Activated naive CD8-positive, alpha-beta T cell treated with anti-CD3 and anti-CD28 coated beads for 36 hours (primary cell): ENCODE results near the gene PBRM1. TPM values are rescaled to one million over a fixed set of nuclear protein-coding genes. Genes with fewer than 3 reads are reported as not detected.
A peak's percentile ranks its signal among the peaks of the same experiment; 100 is the strongest.
"Not testable (repeated sequence)": the region's sequence is repeated elsewhere in the genome, so short reads cannot be mapped to it uniquely, and the experiment has no call there.

ENCODE experiments used
- DNase-seq: peaks from one replicate; pipeline ENCODE4 v3.0.0; 2021
- H3K27ac Mint-ChIP-seq: one replicate; pipeline ENCODE4 v1.8.0; 2022; ENCODE audit warnings: mild to moderate bottlenecking, moderate library complexity, mixed read lengths
- H3K27me3 Mint-ChIP-seq: one replicate; pipeline ENCODE4 v1.8.0; 2022; ENCODE audit warnings: mild to moderate bottlenecking, mixed read lengths
- H3K36me3 Mint-ChIP-seq: one replicate; pipeline ENCODE4 v1.8.0; 2021; ENCODE audit warnings: mild to moderate bottlenecking, mixed read lengths
- H3K4me1 Mint-ChIP-seq: one replicate; pipeline ENCODE4 v1.8.0; 2021; ENCODE audit warnings: mixed read lengths
- H3K4me3 Mint-ChIP-seq: one replicate; pipeline ENCODE4 v1.8.0; 2022; ENCODE audit warnings: mild to moderate bottlenecking, moderate library complexity, mixed read lengths
- H3K9me3 Mint-ChIP-seq: one replicate; pipeline ENCODE4 v1.8.0; 2022; ENCODE audit warnings: mixed read lengths
- total RNA-seq, 2 experiments: library from RNA; stranded (reverse); gene quantifications; one replicate each; pipeline ENCODE4 v1.2.3, GENCODE V29; 2021

Gene PBRM1
- total RNA-seq, 2 experiments from 2014 or later = 61.5 to 62.1 TPM

DNA sequence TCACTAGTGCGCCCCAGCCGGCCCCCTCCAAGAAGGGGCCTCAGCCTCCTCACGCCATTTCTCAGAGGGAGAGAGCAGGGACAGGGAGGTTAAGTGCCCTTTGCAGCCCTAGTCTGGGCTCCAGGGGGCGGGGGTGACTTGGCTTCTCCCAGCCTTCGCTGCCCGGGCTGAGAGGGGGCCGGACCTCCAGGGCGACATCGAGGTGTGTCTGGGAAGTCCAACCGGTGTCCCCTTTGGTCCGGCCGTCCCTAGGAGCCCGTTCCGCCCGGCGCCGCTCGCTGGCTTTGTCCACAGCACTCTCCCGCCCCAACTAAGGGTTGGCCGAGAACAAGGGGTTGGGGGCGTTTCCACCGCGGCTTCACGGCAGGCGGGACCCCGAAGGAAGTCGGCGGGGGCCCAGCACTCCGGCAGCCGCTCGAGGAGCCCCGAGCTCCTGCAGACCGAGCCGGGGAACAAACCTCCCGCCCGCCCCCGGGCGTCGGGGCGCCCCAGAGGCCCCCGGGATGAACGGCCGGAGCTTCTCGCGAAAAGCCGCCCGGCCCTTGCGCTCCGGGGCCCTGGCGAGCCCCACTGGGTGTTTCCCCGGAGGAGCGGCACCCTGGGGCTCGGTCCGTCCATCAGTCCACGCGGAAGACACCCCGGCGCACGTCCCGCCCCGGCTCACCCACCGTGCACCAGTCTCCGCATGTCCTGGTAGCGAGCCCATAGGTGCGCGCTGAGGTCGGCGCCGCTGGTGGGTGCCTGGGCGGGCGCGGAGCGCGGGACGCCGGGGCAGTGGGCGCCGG is 152.7 kb downstream of the PBRM1 start:
- Mint-ChIP-seq H3K36me3 (peaks cover 10% of the 10 kb centered on the region), H3K27ac (peak overlapping the region; percentile 56), H3K4me1 (peaks cover 23% of the 10 kb centered on the region), H3K27me3 (peaks cover 3% of the 10 kb centered on the region), H3K4me3 (peak overlapping the region; percentile 82), H3K9me3 (no peaks in the 10 kb centered on the region)
- peak; percentile 53 for DNase-seq

DNA sequence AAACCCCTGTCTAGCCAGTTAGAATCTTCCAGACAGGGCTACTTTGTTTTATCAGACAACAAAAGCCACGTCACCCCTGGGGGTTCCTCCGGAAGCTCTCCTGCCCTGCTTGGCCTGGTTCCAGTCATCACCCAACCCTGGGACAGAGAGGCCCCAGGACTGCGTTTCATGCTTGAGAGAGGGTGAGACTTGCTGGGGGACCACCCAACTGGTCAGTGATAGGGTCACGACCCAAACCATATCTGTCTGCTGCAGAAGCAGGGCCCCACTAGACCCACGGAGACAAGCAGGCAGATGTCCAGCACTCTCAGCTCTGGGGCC is 153.2 kb downstream of the PBRM1 start:
- Mint-ChIP-seq H3K4me3 (peak overlapping the region; percentile 82), H3K36me3 (peaks cover 5% of the 10 kb centered on the region), H3K4me1 (peaks cover 17% of the 10 kb centered on the region), H3K27ac (peak overlapping the region; percentile 56), H3K9me3 (no peaks in the 10 kb centered on the region), H3K27me3 (peaks cover 3% of the 10 kb centered on the region)
- peak; percentile 32 for DNase-seq

DNA sequence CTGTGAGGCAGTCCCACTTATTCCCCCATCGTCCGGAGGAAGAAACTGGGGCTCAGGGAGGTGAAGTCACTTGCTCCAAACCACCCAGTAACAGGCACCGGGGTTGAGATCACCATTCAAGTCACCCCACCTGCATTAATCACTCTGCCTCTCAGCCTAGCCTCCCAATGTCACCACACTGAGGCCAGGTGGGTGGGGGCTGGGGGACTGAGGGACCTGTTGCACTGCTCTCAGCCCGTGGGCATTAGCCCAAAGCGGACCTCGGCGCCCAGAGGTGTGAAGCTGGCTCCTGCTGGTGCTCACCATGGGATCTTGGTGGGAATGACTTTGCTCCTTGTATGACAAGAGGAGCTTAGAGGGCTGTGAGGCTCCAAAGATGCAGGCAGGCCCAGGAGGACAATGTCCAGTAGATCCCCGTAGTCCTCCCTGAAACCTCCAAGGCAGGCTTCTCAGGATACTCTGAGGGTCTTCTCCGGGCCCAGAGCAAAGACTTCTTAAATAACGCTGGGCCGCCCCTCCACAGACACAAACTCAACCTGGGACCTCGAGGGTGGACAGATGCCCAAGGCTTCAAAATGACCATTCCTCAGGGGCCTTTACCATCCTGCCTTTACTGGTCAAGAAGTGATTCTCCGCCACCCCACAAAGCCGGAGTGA is 153.7 kb downstream of the PBRM1 start:
- Mint-ChIP-seq H3K36me3 (peaks cover 2% of the 10 kb centered on the region), H3K27ac (no peak overlapping the region), H3K4me1 (peaks cover 15% of the 10 kb centered on the region), H3K27me3 (peaks cover 3% of the 10 kb centered on the region), H3K4me3 (peak overlapping the region; percentile 82), H3K9me3 (no peaks in the 10 kb centered on the region)
- DNase-seq = no peak

DNA sequence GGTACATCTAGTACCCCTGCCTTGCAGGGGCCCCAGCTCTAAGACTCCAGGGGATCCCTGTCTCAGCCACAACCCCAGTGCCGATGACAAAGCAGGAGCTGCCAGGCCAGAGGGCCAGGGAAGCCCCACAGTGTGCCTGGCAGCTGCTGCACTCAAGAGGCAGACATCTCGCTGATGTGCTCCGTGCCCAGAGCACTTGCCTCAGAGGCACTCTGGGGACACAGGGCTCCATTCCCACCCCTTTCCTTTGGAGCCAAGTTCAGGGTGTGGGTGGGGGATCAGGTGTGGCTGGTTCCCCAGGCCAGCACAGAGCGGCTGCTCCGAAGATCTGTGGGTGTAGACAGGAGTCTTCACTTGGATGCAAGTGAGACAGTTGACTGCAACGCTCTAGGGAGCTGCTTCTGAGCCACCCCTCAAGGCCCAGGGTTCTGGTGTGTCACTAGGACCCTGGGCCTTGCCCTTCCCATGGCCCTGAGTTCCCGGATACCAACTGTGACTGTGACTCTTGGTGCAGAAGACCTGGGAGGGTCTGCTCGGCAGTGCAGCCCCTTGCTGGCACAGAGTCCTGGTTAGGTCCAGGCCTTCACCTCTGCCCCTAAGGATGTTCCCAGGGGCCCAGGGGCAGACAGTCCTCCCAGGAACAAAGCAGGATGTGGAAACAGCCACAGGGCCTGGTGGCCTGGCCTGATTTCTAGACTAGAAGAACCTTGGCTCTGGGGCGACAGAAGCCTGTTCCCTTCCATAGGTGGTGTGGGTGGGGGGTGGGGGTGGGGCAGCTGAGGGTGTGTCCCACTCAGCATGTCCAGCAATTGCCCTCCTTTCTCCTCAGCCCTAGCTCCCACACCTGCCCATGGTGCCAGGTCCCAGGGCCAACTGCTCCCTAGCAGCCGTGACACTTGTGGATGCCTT is 154.5 kb downstream of the PBRM1 start:
- H3K27ac Mint-ChIP-seq = no peak overlapping the region
- H3K27me3 Mint-ChIP-seq = no peaks in the 10 kb centered on the region
- H3K4me1 Mint-ChIP-seq = peaks cover 15% of the 10 kb centered on the region
- H3K9me3 Mint-ChIP-seq = no peaks in the 10 kb centered on the region
- no peak overlapping the region for H3K4me3 Mint-ChIP-seq
- no peak for DNase-seq
- no peaks in the 10 kb centered on the region for H3K36me3 Mint-ChIP-seq

DNA sequence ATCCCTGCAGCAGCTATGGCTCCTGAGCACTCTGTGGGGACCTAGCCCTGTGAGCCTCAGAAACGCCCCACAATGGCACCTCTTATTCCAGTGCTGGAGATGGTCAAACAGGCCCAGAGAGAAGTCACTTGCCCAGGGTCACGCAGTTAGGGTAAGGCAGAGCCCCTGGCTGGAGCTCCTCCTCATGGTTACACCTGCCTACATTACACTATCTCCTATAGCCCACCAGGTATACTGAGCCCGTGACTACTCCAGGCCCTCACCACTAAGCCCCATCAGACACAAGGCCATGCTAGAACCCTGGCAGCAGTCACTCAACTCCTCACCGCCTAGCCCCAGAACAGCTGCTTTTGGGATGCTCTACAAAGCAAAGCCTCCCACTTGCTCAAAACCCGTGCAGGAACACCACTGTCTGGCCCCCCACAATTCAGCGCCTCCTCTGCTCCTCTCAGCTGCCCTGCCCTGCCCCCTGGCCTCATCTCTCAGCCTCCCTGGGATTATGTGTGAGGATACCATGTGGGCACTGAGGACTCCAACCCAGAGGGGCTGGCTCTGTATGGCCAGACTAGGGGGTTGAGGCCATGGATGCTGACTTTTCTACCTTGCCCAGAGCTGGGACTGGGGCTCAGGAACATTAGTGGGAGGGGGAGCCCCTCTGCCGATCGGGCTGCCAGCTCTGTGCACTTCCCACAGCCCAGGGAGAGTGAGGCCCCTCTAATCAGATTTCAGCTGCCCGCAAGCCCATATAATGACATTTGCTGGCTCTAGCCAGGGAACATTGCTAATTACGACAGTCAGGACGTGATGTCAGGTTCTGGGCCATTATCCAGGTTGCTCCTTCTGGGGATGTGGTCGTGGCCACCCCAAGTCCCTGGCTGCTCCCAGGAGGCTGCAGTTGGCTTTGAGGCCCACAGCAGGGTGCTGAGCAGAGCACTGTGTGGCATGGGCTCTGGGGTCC is 156.1 kb downstream of the PBRM1 start:
- Mint-ChIP-seq H3K9me3 (no peaks in the 10 kb centered on the region), H3K36me3 (no peaks in the 10 kb centered on the region), H3K27ac (no peak overlapping the region), H3K27me3 (no peaks in the 10 kb centered on the region), H3K4me1 (peaks cover 8% of the 10 kb centered on the region), H3K4me3 (peak overlapping the region; percentile 16)
- no peak for DNase-seq

DNA sequence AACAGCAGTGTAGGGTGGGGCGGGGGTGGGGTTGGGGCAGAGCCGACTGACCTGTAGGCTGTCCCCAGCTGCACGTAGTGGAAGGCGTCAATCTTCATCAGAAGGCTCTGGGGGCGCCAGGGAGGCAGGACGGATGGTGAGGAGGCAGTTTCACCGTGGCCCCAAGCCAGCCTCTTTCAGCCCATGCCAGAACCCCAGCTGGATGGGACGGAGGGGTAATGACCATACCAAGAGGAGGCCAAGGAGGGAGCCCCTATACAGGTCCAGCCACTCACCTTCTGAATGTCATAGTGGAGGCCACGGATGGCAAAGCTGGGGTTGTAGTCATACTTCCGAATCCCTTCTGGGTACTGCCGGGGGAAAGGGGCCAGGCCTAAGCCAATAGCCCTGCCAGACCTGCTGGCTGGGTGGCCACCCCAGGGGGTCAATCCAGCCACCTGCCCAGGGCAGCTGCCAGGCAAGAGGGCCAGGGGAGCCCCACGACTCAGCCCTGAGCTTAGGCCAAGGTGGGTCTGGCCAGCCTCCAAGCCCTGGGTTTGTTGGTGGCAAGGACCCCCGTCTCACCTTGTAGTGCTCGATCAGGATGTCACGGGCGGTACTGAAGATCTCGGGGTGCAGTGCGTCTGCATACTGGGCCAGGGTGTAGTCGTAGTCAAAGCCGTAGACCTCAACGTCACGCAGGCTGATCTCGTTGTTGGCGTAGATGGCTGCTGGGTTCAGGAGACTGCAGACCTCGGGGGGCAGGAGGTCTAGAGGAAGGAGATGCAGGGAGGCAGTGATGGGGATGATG is 156.9 kb downstream of the PBRM1 start:
- DNase-seq = no peak
- Mint-ChIP-seq H3K36me3 (peaks cover 6% of the 10 kb centered on the region), H3K4me1 (peaks cover 6% of the 10 kb centered on the region), H3K27ac (no peak overlapping the region), H3K27me3 (no peaks in the 10 kb centered on the region), H3K9me3 (no peaks in the 10 kb centered on the region), H3K4me3 (no peak overlapping the region)

DNA sequence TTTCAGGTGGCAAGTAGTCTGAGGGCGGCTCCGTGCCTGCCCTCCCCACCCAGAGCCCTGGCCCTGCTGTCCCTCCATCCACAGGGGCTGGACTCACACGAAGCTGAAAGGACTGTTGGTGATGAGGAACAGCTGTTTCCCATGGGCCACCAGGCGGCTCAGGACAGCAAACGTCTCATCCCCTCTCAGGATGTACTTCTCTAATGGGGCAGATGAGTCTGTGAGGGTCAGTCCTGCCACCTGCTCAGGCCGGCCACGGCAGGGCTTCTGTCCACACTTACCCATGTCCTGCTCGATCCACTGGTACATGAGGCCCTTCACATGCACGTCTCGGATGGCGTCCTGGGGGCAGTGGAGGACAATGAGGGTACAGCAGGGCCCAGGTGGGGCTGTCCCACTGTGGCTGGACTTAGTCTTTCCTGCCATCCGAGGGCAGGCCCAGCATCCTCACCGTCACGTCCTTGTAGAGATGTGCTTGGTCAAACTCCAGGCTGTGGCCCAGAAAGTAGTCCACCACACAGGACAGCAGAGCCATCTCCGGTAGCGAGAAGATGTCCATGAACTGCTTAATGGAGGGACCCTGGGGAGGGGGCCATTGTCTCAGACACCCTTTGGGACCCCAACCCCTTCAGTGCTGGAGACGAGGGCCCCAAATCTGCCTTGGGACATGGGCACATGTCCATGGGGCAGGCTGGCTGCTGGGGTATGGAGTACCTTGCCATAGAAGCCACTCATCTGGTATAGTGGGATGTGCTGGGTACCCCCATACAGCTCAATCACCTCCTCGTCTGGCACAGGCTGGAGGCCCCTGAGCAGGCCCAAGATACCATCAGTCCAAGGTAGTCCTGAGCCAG is 157.8 kb downstream of the PBRM1 start:
- Mint-ChIP-seq H3K27me3 (no peaks in the 10 kb centered on the region), H3K4me1 (peaks cover 6% of the 10 kb centered on the region), H3K9me3 (no peaks in the 10 kb centered on the region), H3K27ac (no peak overlapping the region), H3K36me3 (peaks cover 6% of the 10 kb centered on the region), H3K4me3 (no peak overlapping the region)
- DNase-seq = no peak

DNA sequence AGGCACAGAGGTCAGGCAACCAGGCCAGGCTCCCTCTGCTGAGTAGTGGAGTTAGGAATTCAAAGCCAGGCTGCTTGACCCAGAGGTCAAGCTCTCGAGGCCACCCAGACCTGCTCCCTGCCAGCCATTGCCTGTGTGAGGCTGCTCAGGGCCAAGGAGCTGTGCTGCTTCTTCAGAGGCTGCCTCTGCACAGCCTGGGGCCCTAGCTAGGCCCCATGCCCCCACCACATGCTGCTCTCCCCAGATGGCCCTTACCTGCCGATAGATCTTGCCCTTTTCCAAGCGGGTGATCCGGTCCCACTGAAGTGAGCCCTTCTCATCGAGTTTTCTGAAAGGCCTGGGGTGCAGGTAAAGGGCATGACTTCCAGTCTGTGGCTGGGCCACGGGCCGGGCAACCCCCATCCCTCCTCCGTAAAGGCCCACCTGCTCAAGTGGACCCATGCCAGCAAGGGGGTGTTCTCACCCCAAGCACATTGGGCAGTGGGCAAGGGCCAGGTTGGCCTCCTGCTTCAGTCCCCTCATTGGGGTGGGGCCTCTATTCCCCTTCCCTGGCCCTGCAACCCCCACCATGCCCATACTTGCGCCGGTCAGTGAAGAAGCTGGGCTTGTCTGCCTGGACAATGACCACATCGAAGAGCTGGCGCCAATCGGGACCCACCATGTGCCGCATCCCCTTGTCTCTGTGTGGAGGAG is 158.5 kb downstream of the PBRM1 start:
- Mint-ChIP-seq H3K4me1 (peaks cover 2% of the 10 kb centered on the region), H3K27me3 (no peaks in the 10 kb centered on the region), H3K36me3 (peaks cover 6% of the 10 kb centered on the region), H3K9me3 (no peaks in the 10 kb centered on the region), H3K4me3 (no peak overlapping the region), H3K27ac (no peak overlapping the region)
- DNase-seq = no peak

DNA sequence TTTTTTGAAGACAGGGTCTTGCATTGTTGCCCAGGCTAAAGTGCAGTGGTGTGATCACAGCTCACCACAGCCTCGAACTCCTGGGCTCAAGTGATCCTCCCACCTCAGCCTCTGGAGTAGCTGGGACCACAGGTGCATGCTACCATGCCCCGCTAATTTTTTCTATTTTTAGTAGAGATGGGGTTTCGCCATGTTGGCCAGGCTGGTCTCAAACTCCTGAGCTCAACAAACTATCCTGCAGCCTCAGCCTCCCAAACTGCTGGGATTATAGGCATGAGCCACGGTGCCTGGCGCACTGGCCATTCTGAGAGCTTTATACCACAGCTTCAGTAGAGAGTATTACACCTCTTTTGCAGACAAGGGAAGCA is 159.1 kb downstream of the PBRM1 start:
- H3K4me1 Mint-ChIP-seq, DNase-seq, H3K36me3 Mint-ChIP-seq, H3K27me3 Mint-ChIP-seq, H3K9me3 Mint-ChIP-seq, H3K4me3 Mint-ChIP-seq, H3K27ac Mint-ChIP-seq: not testable (repeated sequence)

DNA sequence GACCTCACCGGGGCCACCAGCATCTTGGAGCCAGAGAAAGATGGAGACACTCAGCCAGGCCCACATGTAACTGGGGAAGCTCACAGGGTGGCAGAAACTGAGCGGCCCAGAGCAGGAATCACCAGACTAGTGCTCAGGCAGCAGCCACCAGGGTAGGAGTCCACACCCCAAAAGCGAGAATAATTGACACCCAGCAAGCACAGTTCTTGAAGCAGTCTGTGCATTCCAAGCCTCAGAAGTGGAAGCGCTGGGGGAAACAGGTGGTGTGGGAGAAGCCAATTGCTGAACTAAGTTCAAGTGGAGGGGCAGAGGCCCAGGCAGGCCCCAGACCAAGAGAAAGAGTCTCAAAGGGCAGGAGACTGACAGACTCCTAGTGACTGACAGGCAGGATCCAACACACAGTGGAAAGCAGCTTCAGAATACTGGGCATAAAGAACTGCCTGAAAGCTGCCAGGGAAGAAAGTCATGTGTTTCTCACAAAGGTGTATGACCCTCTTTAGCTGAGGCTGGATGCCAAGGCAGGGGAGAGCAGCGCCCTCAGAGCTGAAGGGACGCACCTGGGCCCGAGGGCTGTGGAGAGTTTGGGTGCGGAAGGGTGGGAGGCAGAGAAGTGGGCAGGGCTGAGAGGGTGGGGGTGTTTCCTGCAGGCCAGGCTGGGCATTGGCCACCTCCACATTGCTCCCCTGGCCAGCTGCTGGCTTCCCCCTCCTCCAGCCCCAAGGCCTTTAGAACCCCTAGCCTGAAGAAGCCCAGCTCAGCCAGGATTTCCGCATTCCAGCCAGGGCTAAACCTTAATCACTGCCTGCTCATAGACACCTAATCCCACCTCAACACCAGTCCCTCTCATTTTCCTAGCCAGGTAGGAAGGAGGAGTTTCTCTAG is 159.8 kb downstream of the PBRM1 start:
- no peaks in the 10 kb centered on the region for H3K9me3 Mint-ChIP-seq
- no peaks in the 10 kb centered on the region for H3K27me3 Mint-ChIP-seq
- no peak for DNase-seq
- H3K27ac Mint-ChIP-seq = no peak overlapping the region
- no peaks in the 10 kb centered on the region for H3K4me1 Mint-ChIP-seq
- peaks cover 6% of the 10 kb centered on the region for H3K36me3 Mint-ChIP-seq
- H3K4me3 Mint-ChIP-seq = no peak overlapping the region

DNA sequence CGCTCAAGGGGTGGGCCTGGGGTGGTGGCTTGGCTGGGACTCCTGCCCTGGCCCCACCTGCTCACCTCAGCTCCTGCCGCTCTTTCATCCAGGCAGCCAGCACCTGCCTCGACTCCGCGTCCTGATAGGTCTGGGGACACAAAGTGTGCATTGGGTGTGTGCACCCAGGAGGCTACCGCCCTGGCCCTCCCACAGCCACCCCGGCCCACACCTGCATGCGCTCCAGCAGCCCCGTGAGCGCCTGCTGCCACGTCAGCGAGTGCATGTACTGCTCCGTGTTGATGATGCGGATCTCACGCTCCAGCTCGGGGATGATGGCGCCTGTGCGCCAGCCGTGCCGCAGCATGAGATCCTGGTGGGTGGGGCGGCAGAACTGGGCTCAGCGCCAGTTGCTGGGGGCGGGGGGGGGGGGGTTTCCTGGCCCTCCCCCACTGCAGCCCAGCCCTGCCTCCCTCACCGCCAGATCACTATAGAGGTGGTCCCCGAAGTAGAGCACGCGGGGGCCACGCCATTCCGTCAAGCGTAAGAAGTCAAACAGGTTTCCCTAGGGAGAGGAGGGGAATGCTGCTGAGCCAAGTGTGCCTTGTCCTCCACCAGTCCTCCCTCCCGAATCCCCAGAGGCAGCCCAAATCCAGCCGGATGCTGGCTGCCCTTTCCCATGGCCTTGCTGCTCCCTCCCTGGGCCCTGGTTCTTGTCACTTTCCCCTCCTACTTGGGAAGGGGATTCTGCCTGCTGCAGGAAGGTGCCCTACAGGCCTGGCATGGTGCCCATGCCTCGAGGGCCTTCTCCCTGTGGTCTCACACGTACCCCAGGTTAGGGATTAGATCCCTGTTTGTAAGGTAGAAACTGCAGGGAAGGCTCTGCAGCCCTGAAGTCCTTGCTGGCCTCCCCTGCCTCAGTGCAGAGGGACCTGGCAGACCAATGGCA is 160.7 kb downstream of the PBRM1 start:
- no peak for DNase-seq
- no peaks in the 10 kb centered on the region for H3K4me1 Mint-ChIP-seq
- H3K9me3 Mint-ChIP-seq = no peaks in the 10 kb centered on the region
- H3K4me3 Mint-ChIP-seq = no peak overlapping the region
- no peaks in the 10 kb centered on the region for H3K27me3 Mint-ChIP-seq
- H3K36me3 Mint-ChIP-seq = peaks cover 6% of the 10 kb centered on the region
- no peak overlapping the region for H3K27ac Mint-ChIP-seq
